Measurements from ENCODE around the gene DSTN. TPM values are rescaled to one million over a fixed set of nuclear protein-coding genes. Genes with fewer than 3 reads are reported as not detected.

DSTN gene
- total RNA-seq, 2 experiments from 2014 or later = 55.8 to 78.3 TPM

DNA sequence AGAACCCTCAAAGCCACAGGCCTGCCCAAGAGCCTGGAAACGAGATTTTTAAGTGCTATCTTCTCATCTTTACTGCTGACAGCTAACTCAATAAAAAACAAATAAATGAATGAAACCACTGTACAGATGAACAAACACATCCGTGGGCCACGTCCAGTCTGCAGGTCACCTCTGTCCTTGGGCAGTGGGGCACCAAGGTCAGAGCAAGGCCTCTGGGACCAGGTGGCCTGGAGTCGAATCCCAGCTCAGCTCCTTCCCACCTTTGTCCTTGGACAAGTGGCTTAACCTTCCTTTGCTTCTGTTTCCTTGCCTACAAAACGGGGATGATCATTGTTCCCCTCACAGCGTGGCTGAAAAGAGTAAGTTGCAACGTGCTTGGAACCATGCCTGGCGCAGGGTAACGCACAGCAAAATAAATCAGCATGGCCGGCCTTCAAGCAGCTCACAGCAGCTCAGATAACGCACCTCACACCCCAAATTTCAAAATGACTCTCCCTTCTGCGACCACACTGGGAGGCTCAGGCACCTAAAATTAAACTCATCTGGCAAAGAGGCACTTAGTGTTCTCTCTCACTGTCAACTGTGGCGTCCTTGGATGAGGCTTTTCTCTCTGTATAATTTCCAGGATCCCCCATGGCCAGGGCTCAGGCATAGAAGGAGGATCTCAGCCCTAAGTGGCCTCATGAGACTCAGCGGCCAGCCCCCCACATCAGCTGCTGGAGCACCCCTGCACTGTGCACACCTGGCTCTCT, 76.5 kb downstream of the DSTN start:
- peak overlapping the region; percentile 23 for H3K27ac Mint-ChIP-seq
- no peaks in the 10 kb centered on the region for H3K9me3 Mint-ChIP-seq (ENCODE audit: low read depth)
- H3K4me1 Mint-ChIP-seq = peaks cover 16% of the 10 kb centered on the region
- peak; percentile 23 for ATAC-seq
- DNase-seq = no peak
- H3K4me3 Mint-ChIP-seq = no peak overlapping the region
- CTCF ChIA-PET = interaction anchor here (0.7 to 1.3 kb wide), 2 partner anchors 8 to 292 kb away, joined by 3 read pairs; no protein-coding TSS in a partner anchor
- H3K36me3 Mint-ChIP-seq = no peaks in the 10 kb centered on the region
- no peaks in the 10 kb centered on the region for H3K27me3 Mint-ChIP-seq

DNA sequence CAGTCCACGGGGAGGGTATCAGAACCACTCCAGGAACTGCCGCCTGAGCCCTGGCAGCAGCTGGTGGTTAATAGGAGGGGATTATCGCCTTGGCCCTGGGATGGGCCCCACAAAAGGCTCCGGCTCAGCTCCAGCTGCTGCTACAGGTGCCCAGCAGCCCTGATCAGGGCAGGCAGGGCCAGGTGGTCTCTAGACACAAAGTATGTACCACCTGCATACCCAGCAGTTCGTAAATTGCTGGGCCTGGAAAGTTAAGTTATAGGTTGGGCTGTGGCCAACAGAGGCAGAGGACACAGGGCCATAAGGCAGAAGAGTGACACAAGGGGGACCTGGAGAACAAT, 77.1 kb downstream of the DSTN start:
- DNase-seq (no peak), ATAC-seq (no peak)
- H3K27ac Mint-ChIP-seq = no peak overlapping the region
- no peaks in the 10 kb centered on the region for H3K36me3 Mint-ChIP-seq
- H3K27me3 Mint-ChIP-seq = no peaks in the 10 kb centered on the region
- H3K4me3 Mint-ChIP-seq = no peak overlapping the region
- CTCF ChIA-PET = interaction anchor here (1.3 kb wide), 1 partner anchor 8 kb away, joined by 3 read pairs; no protein-coding TSS in a partner anchor
- no peaks in the 10 kb centered on the region for H3K9me3 Mint-ChIP-seq (ENCODE audit: low read depth)
- H3K4me1 Mint-ChIP-seq = peaks cover 16% of the 10 kb centered on the region

DNA sequence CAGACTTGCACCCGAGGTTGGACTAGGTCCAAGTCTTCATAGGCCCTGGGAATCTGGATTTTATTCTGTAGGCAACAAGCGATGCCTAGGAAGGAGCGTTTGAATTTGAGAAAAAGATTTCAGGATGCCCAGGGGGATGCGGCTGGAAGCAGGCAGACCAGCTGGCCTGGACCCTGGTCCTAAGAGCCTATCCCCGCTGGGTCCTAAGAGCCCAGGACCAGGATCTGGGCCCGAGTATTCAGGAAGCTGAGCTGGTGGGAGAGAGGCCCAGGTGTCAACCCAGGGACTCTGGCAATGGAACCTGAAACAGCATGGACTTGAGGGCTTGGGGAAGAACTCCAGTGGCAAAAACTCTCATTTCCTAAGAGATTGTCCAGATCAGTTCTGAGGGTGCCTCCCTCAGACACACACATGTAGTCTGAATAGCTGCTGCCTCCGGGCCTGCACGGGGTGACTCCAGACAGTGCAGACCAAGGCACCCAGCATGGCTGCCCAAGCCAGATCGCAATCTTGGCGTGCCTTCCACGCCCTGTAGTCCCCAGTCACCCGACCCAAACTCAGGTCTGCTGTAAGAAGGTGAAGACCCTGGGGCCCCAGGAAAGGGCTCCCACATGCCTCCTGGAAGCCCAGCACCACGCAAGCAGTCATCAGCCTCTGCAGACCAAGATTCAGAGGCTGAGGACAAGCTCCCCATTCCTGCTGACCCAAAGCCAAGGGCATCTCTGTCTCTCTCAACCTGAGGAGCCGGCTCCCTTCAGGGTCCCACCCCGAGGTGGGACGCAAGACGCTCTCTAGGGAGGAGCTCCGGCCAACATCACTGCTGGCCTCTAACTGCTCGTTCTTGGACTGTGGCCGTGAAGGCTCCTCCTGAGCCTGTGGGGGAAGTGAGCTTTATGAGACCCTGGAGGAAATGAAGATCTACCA, 77.8 kb downstream of the DSTN start:
- no peaks in the 10 kb centered on the region for H3K36me3 Mint-ChIP-seq
- peaks cover 16% of the 10 kb centered on the region for H3K4me1 Mint-ChIP-seq
- H3K9me3 Mint-ChIP-seq (ENCODE audit: low read depth) = no peaks in the 10 kb centered on the region
- CTCF ChIA-PET = interaction anchor here (0.6 to 1.9 kb wide), 6 partner anchors 7 to 143 kb away, joined by 3 to 11 read pairs (median 4); no protein-coding TSS in a partner anchor
- DNase-seq (no peak), ATAC-seq (no peak)
- no peaks in the 10 kb centered on the region for H3K27me3 Mint-ChIP-seq
- H3K27ac Mint-ChIP-seq = no peak overlapping the region
- H3K4me3 Mint-ChIP-seq = no peak overlapping the region

DNA sequence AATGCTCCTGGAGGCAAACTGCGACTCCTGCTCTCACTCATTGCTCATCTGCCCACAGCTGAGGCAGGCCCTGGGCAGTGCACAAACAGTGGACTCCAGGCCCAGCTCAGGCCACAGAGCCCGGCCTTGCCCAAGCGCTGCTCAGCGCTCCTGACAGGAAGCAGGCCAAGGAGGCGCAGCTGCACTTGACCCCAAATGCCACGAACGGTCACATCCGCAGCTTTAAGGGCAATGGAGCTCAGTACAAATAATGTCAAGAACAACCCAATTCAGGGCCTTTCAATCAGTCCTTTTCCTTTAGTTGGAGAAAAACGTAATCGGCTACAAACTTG, 78.4 kb downstream of the DSTN start:
- DNase-seq = no peak
- H3K27me3 Mint-ChIP-seq = no peaks in the 10 kb centered on the region
- H3K4me1 Mint-ChIP-seq = peaks cover 16% of the 10 kb centered on the region
- H3K9me3 Mint-ChIP-seq (ENCODE audit: low read depth) = no peaks in the 10 kb centered on the region
- ATAC-seq = no peak
- H3K27ac Mint-ChIP-seq = no peak overlapping the region
- H3K4me3 Mint-ChIP-seq = no peak overlapping the region
- no peaks in the 10 kb centered on the region for H3K36me3 Mint-ChIP-seq
- CTCF ChIA-PET = interaction anchor here (0.6 to 1.9 kb wide), 5 partner anchors 16 to 143 kb away, joined by 3 to 11 read pairs (median 4); no protein-coding TSS in a partner anchor

DNA sequence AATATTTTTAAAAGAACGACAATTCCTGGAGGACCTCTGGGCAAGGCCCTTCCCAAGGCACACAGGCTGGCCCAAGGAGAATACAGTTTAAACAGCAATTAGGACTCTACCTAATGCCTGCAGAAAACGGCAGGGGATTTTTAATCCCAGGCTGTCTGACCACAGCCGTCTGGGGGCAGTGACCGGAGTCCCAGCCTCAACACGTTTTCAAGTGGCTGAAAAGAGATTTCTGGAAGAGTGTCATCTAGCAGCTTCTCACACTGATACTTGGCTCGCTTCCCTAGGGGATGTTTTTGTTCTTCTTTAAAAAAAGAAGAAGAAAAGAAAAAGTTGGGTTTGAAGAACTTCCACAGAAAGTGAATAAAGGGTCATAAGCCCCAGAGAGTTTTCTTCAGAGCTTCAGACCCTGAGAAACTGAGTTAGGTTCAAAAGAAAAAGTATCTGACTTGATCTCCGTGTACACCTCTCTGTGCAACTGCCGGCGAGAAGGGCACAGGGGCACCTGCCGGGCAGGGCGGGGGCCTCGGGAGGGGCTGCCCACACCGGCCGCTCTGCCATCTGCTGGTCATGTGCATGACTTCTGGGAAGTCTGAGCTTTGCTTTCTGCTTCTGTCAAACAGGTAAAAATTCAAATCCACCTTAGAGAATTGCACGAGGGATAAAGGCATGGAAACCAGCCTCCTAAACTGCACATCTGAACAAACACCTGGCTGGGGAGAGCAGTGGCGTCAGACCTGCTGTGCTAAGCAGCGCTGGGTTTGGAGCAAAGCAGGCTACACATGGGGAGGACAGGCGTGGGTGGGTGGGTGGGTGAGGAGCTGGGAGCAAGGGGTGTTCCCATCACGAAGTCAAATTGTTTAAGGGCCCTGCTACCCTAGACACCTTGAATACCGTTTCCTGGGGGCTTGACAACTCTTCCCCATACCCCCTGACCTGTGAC, 79.2 kb downstream of the DSTN start:
- Mint-ChIP-seq H3K27me3 (no peaks in the 10 kb centered on the region), H3K4me1 (peaks cover 16% of the 10 kb centered on the region), H3K4me3 (no peak overlapping the region), H3K36me3 (no peaks in the 10 kb centered on the region), H3K27ac (no peak overlapping the region), H3K9me3 (ENCODE audit: low read depth) (no peaks in the 10 kb centered on the region)
- CTCF ChIA-PET = interaction anchor here (0.6 to 1.9 kb wide), 9 partner anchors 11 to 144 kb away, joined by 3 to 11 read pairs (median 4); partner anchors contain the start of genes DSTN and RRBP1
- ATAC-seq (peak; percentile 42), DNase-seq (no peak)

DNA sequence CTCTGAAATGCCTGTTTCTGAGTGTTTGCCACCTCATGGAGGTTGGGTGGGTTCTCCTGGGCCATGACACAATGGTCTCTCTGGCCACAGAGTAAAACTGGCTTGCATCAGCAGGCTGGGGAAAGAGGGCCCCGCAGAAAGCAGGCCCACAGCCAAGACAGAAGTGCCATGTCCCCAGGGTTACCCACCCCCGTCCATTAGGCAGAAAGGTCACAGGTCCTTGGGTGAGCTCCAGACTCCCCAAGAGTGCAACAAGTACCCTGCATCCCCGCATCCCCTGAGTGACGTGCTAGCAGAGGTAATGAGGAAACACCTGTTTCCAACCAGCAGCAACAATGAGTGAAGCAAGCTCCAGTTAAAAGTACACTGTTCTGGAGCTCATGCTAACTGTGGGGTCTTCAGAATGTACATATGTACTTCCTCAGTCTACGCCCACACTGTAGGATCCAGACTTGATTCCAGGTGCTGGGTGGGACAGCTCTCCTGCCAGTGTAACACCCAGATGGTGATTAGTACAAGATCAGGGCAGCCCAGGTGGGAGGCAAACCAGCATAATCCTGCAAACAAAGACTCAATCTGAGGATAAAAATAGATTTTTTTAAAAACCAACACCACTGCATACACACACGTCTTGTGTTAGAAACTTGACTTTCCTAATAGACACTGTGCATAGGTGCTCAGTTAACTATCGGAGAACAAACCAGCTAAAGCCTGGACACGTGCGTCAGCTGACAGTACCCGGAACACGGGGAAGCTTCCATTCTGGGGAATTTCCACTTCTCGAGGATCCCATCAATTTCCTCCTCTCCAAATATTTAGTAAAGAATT, 80.6 kb downstream of the DSTN start:
- peaks cover 16% of the 10 kb centered on the region for H3K4me1 Mint-ChIP-seq
- no peak overlapping the region for H3K4me3 Mint-ChIP-seq
- H3K36me3 Mint-ChIP-seq = peaks cover 3% of the 10 kb centered on the region
- CTCF ChIA-PET = interaction anchor here (1.1 to 1.8 kb wide), 4 partner anchors 32 to 114 kb away, joined by 3 to 7 read pairs (median 4); partner anchors contain the start of gene RRBP1
- DNase-seq (no peak), ATAC-seq (no peak)
- H3K27me3 Mint-ChIP-seq = no peaks in the 10 kb centered on the region
- no peaks in the 10 kb centered on the region for H3K9me3 Mint-ChIP-seq (ENCODE audit: low read depth)
- H3K27ac Mint-ChIP-seq = no peak overlapping the region

DNA sequence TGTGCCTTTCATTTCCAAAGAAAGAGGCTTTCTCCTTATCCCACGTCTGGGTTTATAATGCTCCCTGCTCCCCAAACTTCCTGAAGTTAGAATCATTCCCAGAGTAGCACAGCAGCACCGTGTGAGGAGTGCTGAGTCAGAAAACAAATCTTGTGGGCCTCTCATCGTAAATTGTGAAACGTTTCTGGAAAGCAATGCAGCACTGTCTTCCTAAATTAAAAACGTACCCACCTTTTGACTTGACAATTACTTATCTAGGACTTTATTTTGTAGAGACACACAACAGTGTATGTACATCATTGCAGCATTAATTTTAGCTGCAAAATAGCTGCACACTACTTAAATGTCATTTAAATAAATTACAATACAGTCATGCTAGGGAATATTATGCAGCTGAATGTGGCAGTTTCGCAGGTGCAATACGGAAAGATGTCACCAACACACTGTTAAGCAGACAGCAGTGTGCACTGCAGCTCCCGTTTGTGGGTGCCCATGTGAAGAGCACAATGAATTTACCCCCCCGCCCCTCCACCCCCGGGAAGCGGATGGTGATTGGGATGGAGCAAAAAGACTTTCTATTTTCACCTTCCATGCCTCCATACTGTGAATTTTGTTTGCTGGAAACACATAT, 81.4 kb downstream of the DSTN start:
- no peaks in the 10 kb centered on the region for H3K9me3 Mint-ChIP-seq (ENCODE audit: low read depth)
- CTCF ChIA-PET = interaction anchor here (1.1 to 1.5 kb wide), 2 partner anchors 81 to 110 kb away, joined by 3 read pairs; no protein-coding TSS in a partner anchor

DNA sequence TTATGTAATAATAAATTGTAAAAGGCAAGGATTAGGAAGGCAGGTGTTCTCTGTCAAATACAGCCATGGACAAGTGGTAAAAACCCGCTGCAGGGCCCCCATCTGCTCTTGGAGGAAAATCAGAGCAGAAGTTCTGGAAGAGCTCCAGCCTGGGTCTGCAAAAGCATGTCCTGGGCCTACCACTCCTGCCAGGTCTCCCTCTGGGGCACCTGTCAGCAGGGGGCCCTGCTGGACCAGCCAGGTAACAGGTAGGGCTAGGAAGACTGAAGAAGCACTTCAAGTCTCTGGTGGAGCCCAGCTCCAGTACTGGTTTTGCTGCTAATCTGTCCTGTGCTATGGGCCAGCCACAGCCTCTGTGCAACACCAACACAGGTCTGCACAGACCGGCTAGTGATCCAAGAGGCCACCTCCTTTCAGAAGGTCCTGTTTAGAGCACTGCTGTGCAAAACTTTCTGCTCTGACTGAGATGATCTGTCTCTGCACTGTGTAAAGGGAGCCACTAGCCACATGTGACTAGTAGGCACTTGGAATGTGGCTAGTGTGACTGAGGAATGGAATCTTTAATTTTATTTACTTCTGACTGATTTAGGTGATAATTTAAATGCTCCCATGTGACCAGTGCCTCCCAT, 82.0 kb downstream of the DSTN start:
- no peak overlapping the region for H3K27ac Mint-ChIP-seq
- peaks cover 8% of the 10 kb centered on the region for H3K4me1 Mint-ChIP-seq
- H3K4me3 Mint-ChIP-seq = no peak overlapping the region
- H3K27me3 Mint-ChIP-seq = no peaks in the 10 kb centered on the region
- H3K36me3 Mint-ChIP-seq = peaks cover 5% of the 10 kb centered on the region
- CTCF ChIA-PET = no interaction called here
- H3K9me3 Mint-ChIP-seq (ENCODE audit: low read depth) = no peaks in the 10 kb centered on the region
- no peak for ATAC-seq
- no peak for DNase-seq

More for the DNA sequence above, 81.4 kb downstream of the DSTN start:
- Mint-ChIP-seq H3K4me1 (peaks cover 14% of the 10 kb centered on the region), H3K27me3 (no peaks in the 10 kb centered on the region), H3K27ac (no peak overlapping the region), H3K4me3 (no peak overlapping the region), H3K36me3 (peaks cover 3% of the 10 kb centered on the region)
- no peak for DNase-seq
- no peak for ATAC-seq

DNA sequence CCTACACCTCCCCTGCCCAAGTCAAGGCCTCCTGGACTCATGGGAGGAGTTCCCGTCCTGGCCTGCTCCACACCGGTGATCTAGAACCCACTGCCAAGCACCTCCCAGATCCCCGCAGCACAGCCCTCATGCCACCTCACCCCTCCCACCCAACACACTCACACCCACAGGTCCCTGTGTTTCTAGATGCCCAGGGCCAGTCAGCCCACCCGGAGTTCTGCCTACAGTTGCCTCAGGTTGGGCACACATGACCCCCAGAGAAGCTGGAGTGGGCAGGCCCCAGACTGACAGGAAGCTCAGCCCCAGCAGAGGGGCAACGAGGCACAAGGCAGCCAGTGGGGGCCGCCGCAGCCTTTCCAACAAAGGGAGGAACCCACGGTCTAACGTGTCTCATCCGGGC, 82.5 kb downstream of the DSTN start:
- Mint-ChIP-seq H3K9me3 (ENCODE audit: low read depth) (no peaks in the 10 kb centered on the region), H3K4me3 (no peak overlapping the region), H3K27me3 (no peaks in the 10 kb centered on the region), H3K36me3 (peaks cover 8% of the 10 kb centered on the region), H3K4me1 (peaks cover 5% of the 10 kb centered on the region), H3K27ac (no peak overlapping the region)
- CTCF ChIA-PET = interaction anchor here (1.1 kb wide), 1 partner anchor 24 kb away, joined by 3 read pairs; no protein-coding TSS in a partner anchor
- DNase-seq (no peak), ATAC-seq (no peak)

DNA sequence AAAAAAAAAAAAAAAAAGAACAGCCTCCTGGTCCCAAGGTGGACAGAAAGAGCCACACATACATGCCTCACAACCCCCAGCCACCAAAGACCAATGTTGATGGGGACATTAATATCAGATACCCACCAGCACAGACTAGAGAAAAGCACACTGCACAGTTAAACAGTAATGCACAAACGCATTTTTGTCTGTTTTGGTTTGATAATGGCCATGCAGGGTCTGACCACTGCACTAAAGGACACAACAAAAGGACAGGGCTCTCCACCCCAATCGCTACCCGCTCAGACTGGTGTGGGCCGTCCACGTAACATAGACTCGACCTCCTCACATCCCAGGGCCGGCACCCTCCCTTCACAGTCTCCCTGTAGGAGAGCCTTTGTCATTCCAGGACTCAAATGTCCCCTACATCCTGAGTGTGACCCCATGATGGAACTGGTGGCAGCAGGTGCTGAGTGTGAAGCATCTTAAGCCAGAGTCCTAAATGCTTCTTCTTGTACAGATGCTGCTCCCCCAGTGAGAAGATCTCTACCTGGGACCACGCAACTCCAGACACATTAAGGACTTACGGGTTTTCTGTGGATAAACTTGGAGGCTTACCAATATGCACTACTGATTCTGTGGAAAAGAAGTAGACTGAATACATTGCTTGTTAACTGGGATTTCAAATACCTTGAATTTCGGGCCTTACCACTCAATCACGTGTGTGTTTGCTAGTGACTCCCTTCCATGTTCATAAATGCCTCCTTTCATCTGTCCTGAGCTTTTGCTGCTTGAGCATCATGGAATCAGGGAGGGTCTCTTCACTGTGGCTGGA, 84.2 kb downstream of the DSTN start:
- ATAC-seq (no peak), DNase-seq (no peak)
- Mint-ChIP-seq H3K9me3 (ENCODE audit: low read depth) (peaks cover 2% of the 10 kb centered on the region), H3K27ac (no peak overlapping the region), H3K36me3 (peaks cover 23% of the 10 kb centered on the region), H3K4me1 (peaks cover 8% of the 10 kb centered on the region), H3K4me3 (no peak overlapping the region), H3K27me3 (no peaks in the 10 kb centered on the region)
- CTCF ChIA-PET = interaction anchor here (0.7 to 1.4 kb wide), 6 partner anchors 7 to 342 kb away, joined by 3 to 4 read pairs (median 3); no protein-coding TSS in a partner anchor

Data from activated CD8-positive, alpha-beta memory T cell treated with anti-CD3 and anti-CD28 coated beads, Interleukin-2, amount 10 ng/mL, durations not matched to agents 7 days and 5 days (primary cell).